Measurements from ENCODE around the gene CIPC.
A peak's percentile ranks its signal among the peaks of the same experiment; 100 is the strongest.

Gene CIPC

GRCh38 chr14:77097700-77098528, at the start of gene CIPC:
Gene CIPC (plus strand): TSS chr14:77098258. CDS start chr14:77105709, 7,451 bp downstream.
- DNase-seq (ENCODE audit: low read depth in 2 of 2), result peak; percentile 97 to 98

- no peak for DNase-seq (ENCODE audit: low read depth in 2 of 2)
Observed at GRCh38 chr14:77051116-77051515, 46.9 kb upstream of the CIPC start.

GRCh38 chr14:77052281-77053044, 45.6 kb upstream of the CIPC start:
- no peak for DNase-seq (ENCODE audit: low read depth in 2 of 2)

DNA sequence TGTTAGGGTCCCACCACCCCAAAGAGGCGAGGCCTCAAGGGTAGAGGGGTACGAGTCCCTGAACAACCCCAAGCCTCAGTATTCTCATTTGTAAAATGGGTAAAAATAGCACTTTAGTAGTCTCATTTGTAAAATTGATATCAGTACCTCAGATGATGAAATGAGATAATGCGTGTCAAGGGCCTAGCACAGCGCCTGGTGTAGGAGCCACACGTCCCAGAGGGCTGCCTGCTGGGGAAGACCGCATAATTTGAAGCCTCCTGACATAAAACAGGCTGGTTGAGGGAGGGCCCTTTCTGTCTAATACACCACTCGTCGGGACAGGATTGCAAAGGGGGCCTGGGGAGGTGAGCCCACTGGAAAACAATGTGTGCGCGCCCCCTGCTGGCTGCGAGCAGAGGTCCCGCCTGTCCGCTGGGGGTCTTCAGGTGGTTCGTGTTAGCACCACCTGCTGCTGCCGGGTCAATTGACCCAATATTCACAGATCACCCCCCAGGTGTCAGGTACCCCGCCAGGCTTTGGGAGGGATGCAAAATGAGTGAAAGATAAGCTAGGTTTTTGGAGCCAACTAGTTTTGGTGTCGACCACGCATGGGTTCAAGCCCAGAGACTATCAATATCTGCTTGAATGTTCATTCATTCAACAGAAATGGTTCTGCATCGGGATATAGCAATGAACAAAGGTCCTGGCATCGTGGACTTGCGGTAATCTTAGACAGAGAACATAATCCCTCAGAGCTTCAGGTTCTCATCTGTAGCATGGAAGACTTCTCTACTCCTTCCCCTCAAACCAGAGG, 44.8 kb upstream of the CIPC start:
- DNase-seq (ENCODE audit: low read depth in 2 of 2), result peak; percentile 77 to 80

- no peak for DNase-seq (ENCODE audit: low read depth in 2 of 2)
Observed at GRCh38 chr14:77055306-77055705, 42.8 kb upstream of the CIPC start.

- no peak for DNase-seq (ENCODE audit: low read depth in 2 of 2)
Observed at GRCh38 chr14:77055981-77056380, 42.1 kb upstream of the CIPC start.

GRCh38 chr14:77058117-77058516, 39.9 kb upstream of the CIPC start:
- DNase-seq (ENCODE audit: low read depth in 2 of 2), result no peak

DNA sequence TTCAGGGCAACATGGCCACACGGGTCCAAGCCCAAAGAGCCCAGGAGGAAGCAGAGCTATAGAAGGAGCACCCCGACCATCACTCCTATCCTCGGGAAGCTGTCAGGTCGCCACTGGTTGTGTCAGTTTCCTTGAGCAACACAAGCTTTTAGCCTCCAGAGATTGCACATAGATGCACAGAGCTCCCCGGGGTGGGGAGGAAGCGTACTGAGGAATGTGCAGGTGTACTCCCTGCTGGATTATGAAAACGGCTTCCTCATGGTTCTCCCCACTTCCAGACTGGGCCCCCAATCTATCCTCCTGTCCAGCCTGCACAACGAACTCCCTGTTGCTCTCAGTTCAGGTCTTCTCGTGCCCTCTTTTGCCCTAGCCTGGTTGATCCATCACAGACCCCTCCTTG, 39.3 kb upstream of the CIPC start:
- DNase-seq (ENCODE audit: low read depth in 2 of 2), result no peak

GRCh38 chr14:77059276-77059915, 38.7 kb upstream of the CIPC start:
- no peak for DNase-seq (ENCODE audit: low read depth in 2 of 2)

- no peak for DNase-seq (ENCODE audit: low read depth in 2 of 2)
Observed at GRCh38 chr14:77061630-77062257, 36.3 kb upstream of the CIPC start.

- no peak for DNase-seq (ENCODE audit: low read depth in 2 of 2)
Observed at GRCh38 chr14:77062261-77062660, 35.8 kb upstream of the CIPC start.

- DNase-seq (ENCODE audit: low read depth in 2 of 2), result no peak
Observed at GRCh38 chr14:77063571-77064171, 34.4 kb upstream of the CIPC start.

- DNase-seq (ENCODE audit: low read depth in 2 of 2), result no peak
Observed at GRCh38 chr14:77064521-77065178, 33.4 kb upstream of the CIPC start.

DNA sequence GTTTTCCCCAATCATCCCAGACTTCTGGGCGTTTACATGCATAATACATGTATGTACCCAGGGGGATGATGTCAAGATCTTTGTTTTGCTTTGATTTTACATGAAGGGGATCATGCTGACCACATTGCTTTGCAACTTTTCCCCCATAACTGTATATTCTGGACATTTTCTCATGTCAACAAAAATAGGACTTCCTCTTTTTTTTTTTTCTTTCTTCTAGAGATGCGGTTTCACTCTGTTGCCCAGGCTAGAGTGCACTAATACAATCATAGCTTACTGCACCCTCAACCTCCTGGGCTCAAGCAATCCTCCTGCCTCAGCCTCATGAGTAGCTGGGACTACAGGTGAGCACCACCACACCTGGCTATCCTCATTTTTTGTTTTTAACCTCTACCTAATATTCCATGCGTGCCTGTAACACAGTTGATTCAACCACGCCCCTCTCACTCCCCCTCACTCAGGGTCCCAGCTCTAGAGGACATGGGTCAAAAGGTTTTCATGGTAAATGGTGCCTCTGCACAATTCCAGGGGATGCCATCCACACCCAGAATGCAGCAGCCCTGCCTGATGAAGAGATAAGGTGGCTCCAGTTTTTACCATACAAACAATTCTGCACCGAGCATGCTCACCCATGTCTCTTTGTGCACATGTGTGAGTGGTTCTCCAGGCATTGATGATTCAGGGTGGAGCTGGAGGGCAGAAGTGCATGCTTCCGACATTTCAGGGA, 32.0 kb upstream of the CIPC start:
- DNase-seq (ENCODE audit: low read depth in 2 of 2), result no peak

- DNase-seq (ENCODE audit: low read depth in 2 of 2), result no peak
Observed at GRCh38 chr14:77066578-77067172, 31.4 kb upstream of the CIPC start.

DNA sequence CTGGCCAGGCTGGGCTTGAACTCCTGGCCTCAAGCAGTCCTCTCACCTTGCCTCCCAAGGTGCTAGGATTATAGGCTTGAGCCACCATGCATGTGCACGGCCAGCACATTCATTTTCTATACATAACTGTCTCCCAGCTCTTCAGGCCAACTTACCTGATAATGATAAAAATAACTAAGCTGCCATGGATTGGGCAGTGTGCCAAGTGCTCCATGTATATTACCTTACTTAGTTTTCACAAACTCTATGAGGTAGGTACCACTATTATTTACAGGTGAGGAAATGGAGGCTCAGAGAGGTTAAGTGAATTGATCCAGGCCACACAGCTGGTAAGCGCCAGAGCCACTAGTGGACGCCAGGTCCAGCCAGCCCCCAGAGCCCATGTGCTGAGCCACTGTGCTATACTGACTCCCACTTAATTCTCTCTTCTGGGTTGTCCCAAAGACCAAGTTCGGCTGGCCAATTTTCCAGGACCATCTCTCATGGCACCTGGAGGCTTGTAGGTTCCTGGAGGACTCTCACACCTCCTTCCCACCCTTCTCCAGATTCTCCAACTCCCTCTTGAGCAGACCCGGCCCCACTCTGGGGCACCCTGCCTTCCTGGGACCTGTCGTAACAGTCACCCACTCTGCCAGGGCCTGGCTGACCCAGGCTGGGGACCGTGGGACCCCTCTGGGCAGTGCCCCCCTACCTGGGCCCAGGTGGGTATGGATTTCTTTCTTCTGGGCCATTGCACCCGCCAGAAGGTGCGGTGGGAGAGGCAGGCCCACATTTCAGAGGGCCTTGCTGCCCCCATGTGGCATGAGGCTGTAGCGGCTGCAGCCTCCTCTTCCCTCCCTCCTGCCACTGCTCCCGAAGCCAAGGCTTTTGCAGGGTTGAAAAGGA, 30.2 kb upstream of the CIPC start:
- DNase-seq (ENCODE audit: low read depth in 2 of 2), result peak; percentile 48 to 52

- no peak for DNase-seq (ENCODE audit: low read depth in 2 of 2)
Observed at GRCh38 chr14:77068517-77069200, 29.4 kb upstream of the CIPC start.

GRCh38 chr14:77069551-77069950, 28.5 kb upstream of the CIPC start:
- DNase-seq (ENCODE audit: low read depth in 2 of 2), result no peak
